ENCODE data around the gene SLC22A16.

Gene SLC22A16

GRCh38 chr6:110471726-110472365, 4.6 kb downstream of the SLC22A16 start:
- TF ChIP-seq, protein P1, sequence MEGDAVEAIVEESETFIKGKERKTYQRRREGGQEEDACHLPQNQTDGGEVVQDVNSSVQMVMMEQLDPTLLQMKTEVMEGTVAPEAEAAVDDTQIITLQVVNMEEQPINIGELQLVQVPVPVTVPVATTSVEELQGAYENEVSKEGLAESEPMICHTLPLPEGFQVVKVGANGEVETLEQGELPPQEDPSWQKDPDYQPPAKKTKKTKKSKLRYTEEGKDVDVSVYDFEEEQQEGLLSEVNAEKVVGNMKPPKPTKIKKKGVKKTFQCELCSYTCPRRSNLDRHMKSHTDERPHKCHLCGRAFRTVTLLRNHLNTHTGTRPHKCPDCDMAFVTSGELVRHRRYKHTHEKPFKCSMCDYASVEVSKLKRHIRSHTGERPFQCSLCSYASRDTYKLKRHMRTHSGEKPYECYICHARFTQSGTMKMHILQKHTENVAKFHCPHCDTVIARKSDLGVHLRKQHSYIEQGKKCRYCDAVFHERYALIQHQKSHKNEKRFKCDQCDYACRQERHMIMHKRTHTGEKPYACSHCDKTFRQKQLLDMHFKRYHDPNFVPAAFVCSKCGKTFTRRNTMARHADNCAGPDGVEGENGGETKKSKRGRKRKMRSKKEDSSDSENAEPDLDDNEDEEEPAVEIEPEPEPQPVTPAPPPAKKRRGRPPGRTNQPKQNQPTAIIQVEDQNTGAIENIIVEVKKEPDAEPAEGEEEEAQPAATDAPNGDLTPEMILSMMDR (IDR thresholded peaks at IDR 0.05; ENCODE audit: low read depth, low read length): no peak
- TF ChIP-seq, protein P2, sequence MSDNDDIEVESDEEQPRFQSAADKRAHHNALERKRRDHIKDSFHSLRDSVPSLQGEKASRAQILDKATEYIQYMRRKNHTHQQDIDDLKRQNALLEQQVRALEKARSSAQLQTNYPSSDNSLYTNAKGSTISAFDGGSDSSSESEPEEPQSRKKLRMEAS (IDR thresholded peaks at IDR 0.05; ENCODE audit: low read depth, low read length): no peak
- TF ChIP-seq MYC (IDR thresholded peaks at IDR 0.05; ENCODE audit: low read depth, low read length) (no peak), POLR2A (IDR thresholded peaks at IDR 0.05; ENCODE audit: extremely low read depth, insufficient read length) (no peak)
- H3K4me3 ChIP-seq (ENCODE audit: low read depth, low read length): no peak overlapping the region
- no peak for DNase-seq (ENCODE audit: low read depth)

- no peak overlapping the region for H3K4me3 ChIP-seq (ENCODE audit: low read depth, low read length)
- TF ChIP-seq, protein P2 (IDR thresholded peaks at IDR 0.05; ENCODE audit: low read depth, low read length): no peak
- TF ChIP-seq, protein P1 (IDR thresholded peaks at IDR 0.05; ENCODE audit: low read depth, low read length): no peak
- DNase-seq (ENCODE audit: low read depth): no peak
These were observed 7.7 kb downstream of the SLC22A16 start for GRCh38 chr6:110468731-110469130.

GRCh38 chr6:110467566-110468140, 8.8 kb downstream of the SLC22A16 start:
- DNase-seq (ENCODE audit: low read depth): no peak
- H3K4me3 ChIP-seq (ENCODE audit: low read depth, low read length): no peak overlapping the region

GRCh38 chr6:110462884-110463481, 13.4 kb downstream of the SLC22A16 start:
- TF ChIP-seq MYC (IDR thresholded peaks at IDR 0.05; ENCODE audit: low read depth, low read length) (no peak), POLR2A (IDR thresholded peaks at IDR 0.05; ENCODE audit: extremely low read depth, insufficient read length) (no peak)
- TF ChIP-seq, protein P1 (IDR thresholded peaks at IDR 0.05; ENCODE audit: low read depth, low read length): no peak
- TF ChIP-seq, protein P2 (IDR thresholded peaks at IDR 0.05; ENCODE audit: low read depth, low read length): no peak
- no peak for DNase-seq (ENCODE audit: low read depth)
- H3K4me3 ChIP-seq (ENCODE audit: low read depth, low read length): no peak overlapping the region

More at GRCh38 chr6:110467566-110468140, 8.8 kb downstream of the SLC22A16 start:
- TF ChIP-seq POLR2A (IDR thresholded peaks at IDR 0.05; ENCODE audit: extremely low read depth, insufficient read length) (no peak), MYC (IDR thresholded peaks at IDR 0.05; ENCODE audit: low read depth, low read length) (no peak)
- TF ChIP-seq, protein P2 (IDR thresholded peaks at IDR 0.05; ENCODE audit: low read depth, low read length): no peak
- TF ChIP-seq, protein P1 (IDR thresholded peaks at IDR 0.05; ENCODE audit: low read depth, low read length): no peak

- DNase-seq (ENCODE audit: low read depth): no peak
- no peak for TF ChIP-seq MYC (IDR thresholded peaks at IDR 0.05; ENCODE audit: low read depth, low read length)
- TF ChIP-seq POLR2A (IDR thresholded peaks at IDR 0.05; ENCODE audit: extremely low read depth, insufficient read length): no peak
- TF ChIP-seq, protein P2 (IDR thresholded peaks at IDR 0.05; ENCODE audit: low read depth, low read length): no peak
- TF ChIP-seq, protein P1 (IDR thresholded peaks at IDR 0.05; ENCODE audit: low read depth, low read length): no peak
- no peak overlapping the region for H3K4me3 ChIP-seq (ENCODE audit: low read depth, low read length)
These were observed 15.0 kb downstream of the SLC22A16 start for GRCh38 chr6:110461376-110461775.

All from NB4 (cell line).